Measurements from ENCODE around the gene MISP3. TPM values are rescaled to one million over a fixed set of nuclear protein-coding genes. Genes with fewer than 3 reads are reported as not detected.

The MISP3 gene
- total and polyA plus RNA-seq, 10 donors: 1.5 to 8.0 (median 2.0) TPM

DNA sequence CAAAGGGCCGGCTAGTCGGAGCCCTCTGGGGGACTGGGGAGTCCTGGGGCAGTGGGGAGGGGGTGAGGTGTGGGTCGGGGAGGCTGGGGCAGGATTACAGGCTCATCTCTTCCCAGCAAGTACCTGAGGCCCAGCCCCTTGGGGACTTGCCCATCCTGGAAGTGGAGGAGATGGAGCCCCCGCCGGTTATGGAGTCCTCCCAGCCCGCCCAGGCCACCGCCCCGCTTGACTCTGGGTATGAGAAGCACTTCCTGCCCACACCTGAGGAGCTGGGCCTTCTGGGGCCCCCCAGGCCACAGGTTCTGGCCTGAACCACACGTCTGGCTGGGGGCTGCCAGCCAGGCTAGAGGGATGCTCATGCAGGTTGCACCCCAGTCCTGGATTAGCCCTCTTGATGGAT lies 20.6 kb upstream of the MISP3 start:
- peaks cover 0 to 16% (median 5%) of the 10 kb centered on the region in 7 donors for H3K27me3 ChIP-seq (replicated peaks in 1 of 7)
- 72 to 93% (median 90%) methylated on average over 3 to 9 of the region's 9 CpGs for WGBS, 5 donors
- intact Hi-C loops (cut with DNase I; ENCODE audit: low total_unique reads): no loop called here
- peaks cover 0 to 6% (median under 1%) of the 10 kb centered on the region in 6 donors for H3K4me1 ChIP-seq
- H3K9me3 ChIP-seq: peaks cover 0 to 10% (median 5%) of the 10 kb centered on the region in 8 donors
- DNase-seq: no peak
- H3K27ac ChIP-seq: no peak overlapping the region
- H3K36me3 ChIP-seq: peaks cover 0 to 65% (median 51%) of the 10 kb centered on the region in 6 donors
- H3K4me3 ChIP-seq: no peak overlapping the region
- TF ChIP-seq POLR2AphosphoS5 (IDR thresholded peaks at IDR 0.05) (no peak), POLR2A (IDR thresholded peaks at IDR 0.05) (no peak)
- TF ChIP-seq, protein P1, sequence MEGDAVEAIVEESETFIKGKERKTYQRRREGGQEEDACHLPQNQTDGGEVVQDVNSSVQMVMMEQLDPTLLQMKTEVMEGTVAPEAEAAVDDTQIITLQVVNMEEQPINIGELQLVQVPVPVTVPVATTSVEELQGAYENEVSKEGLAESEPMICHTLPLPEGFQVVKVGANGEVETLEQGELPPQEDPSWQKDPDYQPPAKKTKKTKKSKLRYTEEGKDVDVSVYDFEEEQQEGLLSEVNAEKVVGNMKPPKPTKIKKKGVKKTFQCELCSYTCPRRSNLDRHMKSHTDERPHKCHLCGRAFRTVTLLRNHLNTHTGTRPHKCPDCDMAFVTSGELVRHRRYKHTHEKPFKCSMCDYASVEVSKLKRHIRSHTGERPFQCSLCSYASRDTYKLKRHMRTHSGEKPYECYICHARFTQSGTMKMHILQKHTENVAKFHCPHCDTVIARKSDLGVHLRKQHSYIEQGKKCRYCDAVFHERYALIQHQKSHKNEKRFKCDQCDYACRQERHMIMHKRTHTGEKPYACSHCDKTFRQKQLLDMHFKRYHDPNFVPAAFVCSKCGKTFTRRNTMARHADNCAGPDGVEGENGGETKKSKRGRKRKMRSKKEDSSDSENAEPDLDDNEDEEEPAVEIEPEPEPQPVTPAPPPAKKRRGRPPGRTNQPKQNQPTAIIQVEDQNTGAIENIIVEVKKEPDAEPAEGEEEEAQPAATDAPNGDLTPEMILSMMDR (IDR thresholded peaks at IDR 0.05 in 8 of 11, conservative IDR thresholded peaks at IDR 0.05 in 3 of 11): no peak

DNA sequence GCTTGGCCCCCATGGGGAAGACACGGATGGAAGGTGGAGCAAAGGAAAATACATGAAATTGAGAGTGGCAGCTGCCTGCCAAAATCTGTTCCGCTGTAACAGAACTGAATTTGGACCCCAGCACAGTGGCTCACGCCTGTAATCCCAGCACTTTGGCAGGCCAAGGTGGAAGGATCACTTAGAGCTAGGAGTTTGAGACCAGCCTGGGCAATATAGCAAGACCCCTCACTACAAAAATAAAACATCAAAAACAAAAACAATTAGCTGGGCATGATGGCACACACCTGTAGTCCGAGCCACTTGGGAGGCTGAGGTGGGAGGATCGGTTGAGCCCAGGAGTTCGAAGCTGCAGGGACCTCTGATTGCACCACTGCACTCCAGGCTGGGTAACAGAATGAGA lies 20.1 kb upstream of the MISP3 start:
- intact Hi-C loops (cut with DNase I; ENCODE audit: low total_unique reads): no loop called here
- H3K4me3 ChIP-seq: no peak overlapping the region
- H3K9me3 ChIP-seq: peaks cover 0 to 10% (median 5%) of the 10 kb centered on the region in 8 donors
- peaks cover 0 to 7% (median 4%) of the 10 kb centered on the region in 6 donors for H3K4me1 ChIP-seq
- peaks cover 0 to 21% (median 10%) of the 10 kb centered on the region in 7 donors for H3K27me3 ChIP-seq (replicated peaks in 1 of 7)
- no peak overlapping the region for H3K27ac ChIP-seq
- peaks cover 0 to 60% (median 48%) of the 10 kb centered on the region in 6 donors for H3K36me3 ChIP-seq
- TF ChIP-seq, protein P1 (IDR thresholded peaks at IDR 0.05 in 8 of 11, conservative IDR thresholded peaks at IDR 0.05 in 3 of 11): no peak
- TF ChIP-seq POLR2AphosphoS5 (IDR thresholded peaks at IDR 0.05) (no peak), POLR2A (IDR thresholded peaks at IDR 0.05) (no peak)
- DNase-seq: no peak
- WGBS, 5 donors: 92 to 99% (median 94%) methylated on average over 6 of the region's 6 CpGs

DNA sequence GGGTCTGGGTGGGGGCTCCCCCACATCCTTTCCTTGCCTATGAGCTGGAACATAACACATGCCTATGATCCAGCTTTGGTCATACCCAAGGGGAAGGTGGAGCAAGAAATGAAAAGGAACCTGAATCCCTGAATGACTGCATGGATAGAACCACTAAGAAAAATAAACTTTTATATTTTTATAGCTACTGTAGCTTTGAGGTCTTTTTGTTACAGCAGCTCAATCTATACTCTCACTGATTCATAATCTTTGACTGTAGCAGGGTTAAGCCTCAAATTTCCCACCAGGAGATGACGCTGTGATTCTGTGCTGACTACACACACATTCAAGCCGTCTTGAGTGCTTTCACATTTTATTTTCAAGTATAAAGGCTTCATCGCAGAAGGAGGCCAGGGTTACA lies 19.6 kb upstream of the MISP3 start:
- TF ChIP-seq, protein P1 (IDR thresholded peaks at IDR 0.05 in 8 of 11, conservative IDR thresholded peaks at IDR 0.05 in 3 of 11): no peak
- TF ChIP-seq POLR2A (IDR thresholded peaks at IDR 0.05) (no peak), POLR2AphosphoS5 (IDR thresholded peaks at IDR 0.05) (no peak)
- intact Hi-C loops (cut with DNase I; ENCODE audit: low total_unique reads): no loop called here

DNA sequence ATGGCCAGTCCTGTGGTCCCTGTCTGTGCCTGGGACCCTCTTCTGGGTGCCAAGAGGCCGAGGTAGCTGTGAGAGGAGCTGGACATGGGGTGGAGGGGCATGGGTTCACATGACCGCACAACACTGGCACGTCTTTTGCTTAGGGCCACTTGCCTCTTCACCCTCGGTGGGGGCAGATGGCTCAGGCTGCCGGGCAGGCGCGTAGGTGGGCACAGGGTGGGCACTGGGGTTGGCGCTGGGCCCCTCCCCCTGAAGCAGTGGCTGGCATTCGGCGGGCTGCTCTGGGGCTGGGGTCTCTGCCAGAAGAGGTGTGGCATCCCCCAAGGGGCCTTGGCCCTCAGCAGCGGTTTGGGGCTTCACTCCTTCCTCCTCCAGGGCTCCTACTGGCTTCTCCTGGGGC lies 19.1 kb upstream of the MISP3 start:
- TF ChIP-seq, protein P1 (IDR thresholded peaks at IDR 0.05 in 8 of 11, conservative IDR thresholded peaks at IDR 0.05 in 3 of 11): no peak
- TF ChIP-seq POLR2AphosphoS5 (IDR thresholded peaks at IDR 0.05) (peak; percentile 15 to 62 (median 26)), POLR2A (IDR thresholded peaks at IDR 0.05) (no peak)
- peaks cover 0 to 32% (median 21%) of the 10 kb centered on the region in 7 donors for H3K27me3 ChIP-seq (replicated peaks in 1 of 7)
- intact Hi-C loops (cut with DNase I; ENCODE audit: low total_unique reads): no loop called here
- H3K4me3 ChIP-seq: no peak overlapping the region
- peaks cover 0 to 18% (median 10%) of the 10 kb centered on the region in 6 donors for H3K4me1 ChIP-seq
- no peak overlapping the region for H3K27ac ChIP-seq
- peaks cover 0 to 10% (median 4%) of the 10 kb centered on the region in 8 donors for H3K9me3 ChIP-seq
- 88 to 92% (median 91%) methylated on average over 7 to 11 of the region's 11 CpGs for WGBS, 5 donors
- DNase-seq: no peak
- H3K36me3 ChIP-seq: peaks cover 0 to 50% (median 41%) of the 10 kb centered on the region in 6 donors

More for the DNA sequence above, 19.6 kb upstream of the MISP3 start:
- WGBS, 5 donors: 94 to 98% (median 96%) methylated on average over 3 of the region's 3 CpGs
- no peak overlapping the region for H3K4me3 ChIP-seq
- H3K27ac ChIP-seq: no peak overlapping the region
- H3K9me3 ChIP-seq: peaks cover 0 to 10% (median 5%) of the 10 kb centered on the region in 8 donors
- H3K36me3 ChIP-seq: peaks cover 0 to 55% (median 43%) of the 10 kb centered on the region in 6 donors
- peaks cover 0 to 27% (median 16%) of the 10 kb centered on the region in 7 donors for H3K27me3 ChIP-seq (replicated peaks in 1 of 7)
- no peak for DNase-seq
- H3K4me1 ChIP-seq: peaks cover 0 to 13% (median 9%) of the 10 kb centered on the region in 6 donors

Data from spleen (tissue), 11 donors.